OCI-LY1 (cell line): ENCODE results near the gene NR1H3.

Source experiments
- EZH2 ChIP-seq: fragments of 200-600 bp; sonication (generic), shearing (Covaris generic); IDR thresholded peaks from 2 replicates; pipeline ENCODE4 v1.8.0; 2017; ENCODE audit warnings: borderline replicate concordance, mixed run types, mild to moderate bottlenecking, antibody characterized with exemption, low read length, moderate library complexity, mixed read lengths
- TF ChIP-seq, protein P1 (sequence below): fragments of 200-600 bp; sonication (generic), shearing (Covaris generic); IDR thresholded peaks from 2 replicates; pipeline ENCODE4 v1.5.1; 2017; ENCODE audit warnings: mild to moderate bottlenecking, antibody characterized with exemption, low read length, moderate library complexity, mixed read lengths

DNA sequence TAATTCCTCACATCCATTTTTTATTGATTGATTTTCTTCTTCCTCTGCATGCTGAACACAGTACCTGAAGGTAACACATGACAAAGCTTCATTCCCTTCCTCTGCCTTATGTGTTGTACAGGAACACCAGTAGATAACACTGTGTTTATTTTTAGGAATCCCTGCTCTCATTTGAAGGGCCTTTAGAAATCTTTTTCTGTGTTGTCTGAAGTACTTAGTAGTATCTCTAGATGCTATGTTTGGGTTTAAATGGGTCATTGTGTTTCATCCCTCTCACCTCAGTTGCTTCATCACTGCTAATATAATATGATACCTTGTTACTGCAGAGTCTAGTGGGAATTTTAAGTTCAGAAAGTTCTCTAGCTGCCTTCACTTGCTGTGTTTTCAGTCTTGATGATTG lies 22.3 kb downstream of the NR1H3 start:
- TF ChIP-seq EZH2 = no peak
- TF ChIP-seq, protein P1, sequence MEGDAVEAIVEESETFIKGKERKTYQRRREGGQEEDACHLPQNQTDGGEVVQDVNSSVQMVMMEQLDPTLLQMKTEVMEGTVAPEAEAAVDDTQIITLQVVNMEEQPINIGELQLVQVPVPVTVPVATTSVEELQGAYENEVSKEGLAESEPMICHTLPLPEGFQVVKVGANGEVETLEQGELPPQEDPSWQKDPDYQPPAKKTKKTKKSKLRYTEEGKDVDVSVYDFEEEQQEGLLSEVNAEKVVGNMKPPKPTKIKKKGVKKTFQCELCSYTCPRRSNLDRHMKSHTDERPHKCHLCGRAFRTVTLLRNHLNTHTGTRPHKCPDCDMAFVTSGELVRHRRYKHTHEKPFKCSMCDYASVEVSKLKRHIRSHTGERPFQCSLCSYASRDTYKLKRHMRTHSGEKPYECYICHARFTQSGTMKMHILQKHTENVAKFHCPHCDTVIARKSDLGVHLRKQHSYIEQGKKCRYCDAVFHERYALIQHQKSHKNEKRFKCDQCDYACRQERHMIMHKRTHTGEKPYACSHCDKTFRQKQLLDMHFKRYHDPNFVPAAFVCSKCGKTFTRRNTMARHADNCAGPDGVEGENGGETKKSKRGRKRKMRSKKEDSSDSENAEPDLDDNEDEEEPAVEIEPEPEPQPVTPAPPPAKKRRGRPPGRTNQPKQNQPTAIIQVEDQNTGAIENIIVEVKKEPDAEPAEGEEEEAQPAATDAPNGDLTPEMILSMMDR = no peak
